Tibial artery (tissue), 4 donors: Measurements from ENCODE around the gene NCKAP5.

Experiments
- DNase-seq, 2 donors: peaks; one replicate each; pipeline ENCODE4 v3.0.0-alpha.2; 2019
- H3K27ac ChIP-seq, 2 donors: fragments of 200-600 bp; sonication (generic) in 1 of 2; 1 replicate in 1 of 2; 2 replicates in 1 of 2; pipeline ENCODE4 v1.5.1; 2018 to 2019; ENCODE audit warnings: mild to moderate bottlenecking in 1 of 2
- H3K27me3 ChIP-seq, 2 donors: fragments of 200-600 bp; sonication (generic) in 1 of 2; one replicate each; pipeline versions ENCODE4 v1.5.1 to v1.6.0; 2016 to 2019
- H3K36me3 ChIP-seq, 3 donors: fragments of 200-600 bp; sonication (generic) in 2 of 3; one replicate each; pipeline ENCODE4 v1.5.1; 2016 to 2019; ENCODE audit warnings: mild to moderate bottlenecking in 2 of 3
- H3K4me1 ChIP-seq, 4 donors: fragments of 200-600 bp; sonication (generic) in 2 of 4; 1 replicate in 3 of 4; 2 replicates in 1 of 4; pipeline ENCODE4 v1.5.1; 2016 to 2019
- H3K4me3 ChIP-seq, 2 donors: fragments of 200-600 bp; sonication (generic) in 1 of 2; 1 replicate in 1 of 2; 2 replicates in 1 of 2; pipeline ENCODE4 v1.5.1; 2018 to 2019; ENCODE audit warnings: mild to moderate bottlenecking in 2 of 2
- H3K9me3 ChIP-seq, 3 donors: fragments of 200-600 bp; sonication (generic) in 1 of 3; one replicate each; pipeline ENCODE4 v1.5.1; 2016 to 2019
- intact Hi-C: fragments of 100-400 bp; cut with DNase I; formaldehyde crosslinking; loops from one replicate; pipeline ENCODE4 v1.15.0; 2023; ENCODE audit warnings: low total_unique reads
- TF ChIP-seq, protein P1 (sequence below), 2 experiments: fragments of 200-600 bp in 1 of 2; fragments of 450-650 bp in 1 of 2; IDR thresholded peaks; one replicate each; pipeline ENCODE4 v1.5.1; 2017 to 2019; ENCODE audit warnings: antibody characterized with exemption in 2 of 2, mild to moderate bottlenecking in 1 of 2, moderate library complexity in 1 of 2

The NCKAP5 gene

DNA sequence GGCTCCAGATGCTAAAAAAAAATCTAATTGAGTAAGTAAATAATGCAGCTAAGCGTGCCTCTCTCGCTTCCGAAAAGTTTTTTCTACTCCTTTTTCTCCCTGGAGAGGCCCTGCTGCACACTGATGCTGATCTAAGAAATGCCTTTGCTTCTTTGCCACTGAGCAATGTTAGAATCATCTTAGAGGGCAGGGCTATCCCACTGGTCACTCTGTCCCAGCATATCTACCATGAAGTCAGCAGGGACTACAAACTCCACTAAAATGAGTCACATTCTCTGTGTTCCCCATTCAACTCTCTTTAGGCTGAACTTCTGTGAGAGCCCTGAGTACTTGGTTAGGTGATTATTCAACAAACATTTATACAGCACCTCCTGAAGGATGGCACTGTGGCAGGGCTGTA, 770.7 kb downstream of the NCKAP5 start:
- DNase-seq, result no peak
- intact Hi-C loops, result no loop called here
- H3K4me3 ChIP-seq, result no peak overlapping the region
- H3K4me1 ChIP-seq, result no peaks in the 10 kb centered on the region
- H3K27me3 ChIP-seq, result no peaks in the 10 kb centered on the region
- H3K9me3 ChIP-seq, result no peaks in the 10 kb centered on the region
- TF ChIP-seq, protein P1, sequence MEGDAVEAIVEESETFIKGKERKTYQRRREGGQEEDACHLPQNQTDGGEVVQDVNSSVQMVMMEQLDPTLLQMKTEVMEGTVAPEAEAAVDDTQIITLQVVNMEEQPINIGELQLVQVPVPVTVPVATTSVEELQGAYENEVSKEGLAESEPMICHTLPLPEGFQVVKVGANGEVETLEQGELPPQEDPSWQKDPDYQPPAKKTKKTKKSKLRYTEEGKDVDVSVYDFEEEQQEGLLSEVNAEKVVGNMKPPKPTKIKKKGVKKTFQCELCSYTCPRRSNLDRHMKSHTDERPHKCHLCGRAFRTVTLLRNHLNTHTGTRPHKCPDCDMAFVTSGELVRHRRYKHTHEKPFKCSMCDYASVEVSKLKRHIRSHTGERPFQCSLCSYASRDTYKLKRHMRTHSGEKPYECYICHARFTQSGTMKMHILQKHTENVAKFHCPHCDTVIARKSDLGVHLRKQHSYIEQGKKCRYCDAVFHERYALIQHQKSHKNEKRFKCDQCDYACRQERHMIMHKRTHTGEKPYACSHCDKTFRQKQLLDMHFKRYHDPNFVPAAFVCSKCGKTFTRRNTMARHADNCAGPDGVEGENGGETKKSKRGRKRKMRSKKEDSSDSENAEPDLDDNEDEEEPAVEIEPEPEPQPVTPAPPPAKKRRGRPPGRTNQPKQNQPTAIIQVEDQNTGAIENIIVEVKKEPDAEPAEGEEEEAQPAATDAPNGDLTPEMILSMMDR (IDR thresholded peaks at IDR 0.05), result no peak
- no peaks in the 10 kb centered on the region for H3K36me3 ChIP-seq
- H3K27ac ChIP-seq, result no peak overlapping the region

DNA sequence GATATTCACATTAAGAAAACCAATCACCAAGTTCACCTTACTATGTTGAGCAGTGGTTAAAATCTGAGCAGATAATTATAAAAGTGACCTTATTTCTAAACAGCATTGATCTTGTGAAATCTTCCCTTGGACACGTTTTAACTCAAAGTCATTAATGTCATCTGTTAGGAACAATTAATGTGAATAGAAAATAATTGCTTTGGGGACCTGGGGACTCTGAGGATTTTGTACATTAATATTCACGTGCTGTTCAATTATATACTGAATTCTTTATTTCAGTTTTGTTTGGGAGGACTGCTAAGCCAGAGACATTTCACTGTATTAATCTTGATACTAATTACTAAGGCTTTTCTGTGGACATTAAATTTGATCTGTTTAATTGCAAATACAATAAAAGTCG, 771.2 kb downstream of the NCKAP5 start:
- Histone ChIP-seq H3K36me3 (no peaks in the 10 kb centered on the region), H3K27ac (no peak overlapping the region), H3K4me3 (no peak overlapping the region), H3K4me1 (no peaks in the 10 kb centered on the region), H3K27me3 (no peaks in the 10 kb centered on the region), H3K9me3 (no peaks in the 10 kb centered on the region)
- TF ChIP-seq, protein P1 (IDR thresholded peaks at IDR 0.05), result no peak
- no peak for DNase-seq
- intact Hi-C loops, result no loop called here

DNA sequence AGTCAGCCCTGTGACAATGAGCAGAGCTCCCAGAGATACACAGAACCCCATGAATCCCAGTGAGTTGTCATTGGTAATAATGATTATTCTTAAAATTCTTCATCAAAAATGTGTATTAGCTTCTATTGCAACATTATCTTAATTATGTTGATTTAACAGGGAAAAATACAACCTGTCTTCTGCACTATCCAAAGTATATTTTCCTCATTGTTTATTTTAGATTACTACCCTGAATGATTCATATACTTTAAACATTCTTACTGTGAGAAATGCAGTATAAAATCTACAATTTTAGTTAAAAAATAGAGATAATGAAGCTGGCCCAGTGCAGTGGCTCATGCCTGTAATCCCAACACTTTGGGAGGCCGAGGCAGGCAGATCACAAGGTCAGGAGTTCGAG, 773.0 kb downstream of the NCKAP5 start:
- no peaks in the 10 kb centered on the region for H3K4me1 ChIP-seq
- H3K36me3 ChIP-seq, result no peaks in the 10 kb centered on the region
- H3K27me3 ChIP-seq, result no peaks in the 10 kb centered on the region
- H3K27ac ChIP-seq, result no peak overlapping the region
- TF ChIP-seq, protein P1 (IDR thresholded peaks at IDR 0.05), result no peak
- DNase-seq, result no peak
- no peak overlapping the region for H3K4me3 ChIP-seq
- intact Hi-C loops, result no loop called here
- H3K9me3 ChIP-seq, result no peaks in the 10 kb centered on the region

DNA sequence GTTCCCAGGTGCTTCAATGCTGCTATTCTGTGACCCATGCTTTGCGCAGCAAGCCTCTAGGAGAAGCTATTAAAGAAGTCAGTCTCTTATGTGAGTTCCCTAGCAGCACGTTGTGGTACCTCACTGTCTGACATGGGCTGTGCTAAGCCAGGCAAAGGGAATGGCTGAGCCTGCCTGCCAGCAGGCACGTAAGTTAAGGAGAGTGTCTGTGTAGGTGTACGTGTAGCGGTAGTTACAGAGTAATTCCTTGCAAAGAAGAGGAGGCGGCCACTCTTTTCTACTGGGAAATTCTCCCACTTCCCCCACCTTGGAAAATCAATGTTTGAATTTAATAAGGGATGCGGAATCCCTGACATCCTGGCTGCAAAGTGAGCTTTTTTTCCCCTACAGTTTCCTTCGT, 774.7 kb downstream of the NCKAP5 start:
- Histone ChIP-seq H3K4me1 (no peaks in the 10 kb centered on the region), H3K9me3 (no peaks in the 10 kb centered on the region), H3K27me3 (no peaks in the 10 kb centered on the region), H3K36me3 (no peaks in the 10 kb centered on the region), H3K27ac (no peak overlapping the region), H3K4me3 (no peak overlapping the region)
- TF ChIP-seq, protein P1 (IDR thresholded peaks at IDR 0.05), result no peak
- intact Hi-C loops, result no loop called here
- DNase-seq, result no peak

DNA sequence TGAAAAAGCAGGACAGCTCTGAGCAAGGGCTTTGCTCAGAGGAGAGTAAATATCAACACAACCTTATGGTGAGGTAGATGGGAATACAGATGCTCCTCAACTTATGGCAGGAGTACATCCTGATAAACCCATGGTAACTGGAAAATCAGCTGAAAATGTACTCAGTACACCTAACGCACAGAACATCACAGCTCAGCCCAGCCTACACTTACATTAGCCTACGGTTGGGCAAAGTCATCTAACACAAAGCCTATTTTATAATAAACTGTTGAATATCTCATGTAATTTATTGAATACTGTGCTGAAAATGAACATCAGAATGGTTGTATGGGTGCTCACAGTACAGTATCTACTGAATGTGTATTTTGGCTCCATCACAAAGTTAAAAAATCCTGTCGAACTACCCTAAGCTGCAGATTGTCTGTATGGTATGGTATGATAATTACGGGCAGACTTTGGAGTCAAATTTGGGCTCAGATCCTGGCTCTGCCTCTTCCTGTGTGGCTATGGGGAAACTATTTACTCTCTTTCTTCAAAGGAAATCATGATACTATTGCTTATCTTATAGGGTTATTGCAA, 778.0 kb downstream of the NCKAP5 start:
- TF ChIP-seq, protein P1 (IDR thresholded peaks at IDR 0.05), result no peak
- H3K36me3 ChIP-seq, result no peaks in the 10 kb centered on the region
- H3K4me3 ChIP-seq, result no peak overlapping the region
- H3K9me3 ChIP-seq, result no peaks in the 10 kb centered on the region
- H3K4me1 ChIP-seq, result no peaks in the 10 kb centered on the region
- no peak for DNase-seq
- H3K27me3 ChIP-seq, result no peaks in the 10 kb centered on the region
- intact Hi-C loops, result no loop called here
- H3K27ac ChIP-seq, result no peak overlapping the region

DNA sequence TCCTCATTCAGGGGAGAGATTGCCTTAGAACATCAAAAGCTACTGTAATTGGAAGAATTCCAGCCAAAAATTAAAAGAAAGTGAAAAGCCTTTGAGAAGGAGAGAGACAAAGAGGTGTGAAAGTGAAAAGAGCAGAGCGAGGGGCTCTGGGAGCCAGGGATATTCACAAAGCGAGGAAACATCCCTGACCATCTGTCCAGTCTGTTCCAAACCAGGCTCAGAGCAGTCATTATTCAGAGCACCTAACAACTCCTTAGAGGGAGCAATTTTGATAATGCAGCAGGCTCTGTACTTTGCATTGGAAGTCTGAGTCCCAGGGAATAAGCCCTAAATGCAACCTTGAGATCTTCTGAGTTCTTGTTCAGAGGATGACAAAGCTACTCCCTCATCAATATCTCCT, 779.2 kb downstream of the NCKAP5 start:
- no peaks in the 10 kb centered on the region for H3K4me1 ChIP-seq
- TF ChIP-seq, protein P1 (IDR thresholded peaks at IDR 0.05), result no peak
- no peak overlapping the region for H3K27ac ChIP-seq
- intact Hi-C loops, result no loop called here
- H3K27me3 ChIP-seq, result no peaks in the 10 kb centered on the region
- H3K9me3 ChIP-seq, result no peaks in the 10 kb centered on the region
- H3K36me3 ChIP-seq, result no peaks in the 10 kb centered on the region
- no peak for DNase-seq
- no peak overlapping the region for H3K4me3 ChIP-seq
